ENCODE measurements around the gene VCL.

GRCh38 chr10:74056050-74056818, 58.3 kb downstream of the VCL start:
- TF ChIP-seq, protein P1, sequence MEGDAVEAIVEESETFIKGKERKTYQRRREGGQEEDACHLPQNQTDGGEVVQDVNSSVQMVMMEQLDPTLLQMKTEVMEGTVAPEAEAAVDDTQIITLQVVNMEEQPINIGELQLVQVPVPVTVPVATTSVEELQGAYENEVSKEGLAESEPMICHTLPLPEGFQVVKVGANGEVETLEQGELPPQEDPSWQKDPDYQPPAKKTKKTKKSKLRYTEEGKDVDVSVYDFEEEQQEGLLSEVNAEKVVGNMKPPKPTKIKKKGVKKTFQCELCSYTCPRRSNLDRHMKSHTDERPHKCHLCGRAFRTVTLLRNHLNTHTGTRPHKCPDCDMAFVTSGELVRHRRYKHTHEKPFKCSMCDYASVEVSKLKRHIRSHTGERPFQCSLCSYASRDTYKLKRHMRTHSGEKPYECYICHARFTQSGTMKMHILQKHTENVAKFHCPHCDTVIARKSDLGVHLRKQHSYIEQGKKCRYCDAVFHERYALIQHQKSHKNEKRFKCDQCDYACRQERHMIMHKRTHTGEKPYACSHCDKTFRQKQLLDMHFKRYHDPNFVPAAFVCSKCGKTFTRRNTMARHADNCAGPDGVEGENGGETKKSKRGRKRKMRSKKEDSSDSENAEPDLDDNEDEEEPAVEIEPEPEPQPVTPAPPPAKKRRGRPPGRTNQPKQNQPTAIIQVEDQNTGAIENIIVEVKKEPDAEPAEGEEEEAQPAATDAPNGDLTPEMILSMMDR (conservative IDR thresholded peaks at IDR 0.05 in 1 of 2, IDR thresholded peaks at IDR 0.05 in 1 of 2; ENCODE audit: low read depth in 1 of 2, low read length in 2 of 2), result no peak
- TF ChIP-seq EZH2 (IDR thresholded peaks at IDR 0.05; ENCODE audit: low read length, missing control alignments), result no peak
